Measurements from ENCODE around the gene MKRN2.

GRCh38 chr3:12598890-12599289 is 42.0 kb downstream of the MKRN2 start:
- no peak for TF ChIP-seq CTCF (IDR thresholded peaks at IDR 0.05)
- TF ChIP-seq E2F5 (CRISPR knock-in tag; IDR thresholded peaks at IDR 0.05) = no peak
- TF ChIP-seq ARID4B (CRISPR knock-in tag; IDR thresholded peaks at IDR 0.05; ENCODE audit: borderline replicate concordance) = no peak
- no peak for TF ChIP-seq ZNF425 (CRISPR knock-in tag; conservative IDR thresholded peaks at IDR 0.05)
- no peak for TF ChIP-seq IRF2 (CRISPR knock-in tag; IDR thresholded peaks at IDR 0.05; ENCODE audit: borderline replicate concordance, low read depth)
- no peak for TF ChIP-seq FOXP1 (CRISPR knock-in tag; IDR thresholded peaks at IDR 0.05; ENCODE audit: borderline replicate concordance)

Data from WTC11 (cell line).